ENCODE measurements around the gene KRTAP10-9. TPM values are rescaled to one million over a fixed set of nuclear protein-coding genes. Genes with fewer than 3 reads are reported as not detected.
"Not testable (repeated sequence)": the region's sequence is repeated elsewhere in the genome, so short reads cannot be mapped to it uniquely, and the experiment has no call there.

KRTAP10-9 gene
- total and polyA plus RNA-seq, 7 experiments from 2014 or later, result not detected

GRCh38 chr21:44632067-44632466 lies 5.2 kb downstream of the KRTAP10-9 start:
- Histone ChIP-seq H3K27ac (ENCODE audit: low read depth, low read length) (no peak overlapping the region), H3K4me3 (ENCODE audit: low read length) (no peak overlapping the region), H3K4me1 (ENCODE audit: control insufficient read depth in 2 of 2, insufficient read depth in 2 of 2, low read length in 2 of 2) (peaks cover 16 to 20% of the 10 kb centered on the region in 2 donors), H3K36me3 (ENCODE audit: control insufficient read depth in 2 of 3, insufficient read depth in 3 of 3, low read length in 3 of 3) (no peaks in the 10 kb centered on the region), H3K9me3 (ENCODE audit: control insufficient read depth in 2 of 3, low read length in 3 of 3) (peaks cover 0 to 25% (median 9%) of the 10 kb centered on the region in 3 experiments), H3K27me3 (ENCODE audit: control insufficient read depth in 2 of 2, insufficient read depth in 2 of 2, low read length in 2 of 2) (no peaks in the 10 kb centered on the region)
- no peak for ATAC-seq
- ChIA-PET POLR2A (no interaction called here), CTCF (interaction anchor here (0.9 kb wide), 1 partner anchor 122 kb away, joined by 3 read pairs; no protein-coding TSS in a partner anchor)
- Mint-ChIP-seq H3K27ac (peak overlapping the region in 2 of 9 donors; percentile 43 to 71), H3K4me3 (peak overlapping the region in 1 of 10 donors; percentile 45), H3K9me3 (peaks cover 13 to 55% (median 34%) of the 10 kb centered on the region in 11 donors), H3K4me1 (peaks cover 4 to 32% (median 28%) of the 10 kb centered on the region in 7 donors), H3K36me3 (peaks cover 12 to 31% (median 15%) of the 10 kb centered on the region in 5 donors), H3K27me3 (peaks cover 0 to 35% (median 0%) of the 10 kb centered on the region in 5 donors)
- no peak for DNase-seq
- intact Hi-C loops (cut with micrococcal nuclease), result loop anchor here in 1 of 2 donors (5.0 kb wide), 1 partner anchor 40 kb away; no protein-coding TSS in a partner anchor

- Histone ChIP-seq H3K36me3 (ENCODE audit: control insufficient read depth in 2 of 3, insufficient read depth in 3 of 3, low read length in 3 of 3) (no peaks in the 10 kb centered on the region), H3K4me1 (ENCODE audit: control insufficient read depth in 2 of 2, insufficient read depth in 2 of 2, low read length in 2 of 2) (no peaks in the 10 kb centered on the region), H3K27ac (ENCODE audit: low read depth, low read length) (no peak overlapping the region), H3K27me3 (ENCODE audit: control insufficient read depth in 2 of 2, insufficient read depth in 2 of 2, low read length in 2 of 2) (no peaks in the 10 kb centered on the region), H3K9me3 (ENCODE audit: control insufficient read depth in 2 of 3, low read length in 3 of 3) (peaks cover 0 to 19% (median 3%) of the 10 kb centered on the region in 3 experiments), H3K4me3 (ENCODE audit: low read length) (no peak overlapping the region)
- DNase-seq (no peak), ATAC-seq (no peak)
- H3K36me3 Mint-ChIP-seq, result peaks cover 0 to 17% (median 8%) of the 10 kb centered on the region in 5 donors
- no peak overlapping the region for H3K4me3 Mint-ChIP-seq
- H3K27me3 Mint-ChIP-seq, result peaks cover 0 to 31% (median 8%) of the 10 kb centered on the region in 5 donors
- POLR2A ChIA-PET, result no interaction called here
- intact Hi-C loops (cut with micrococcal nuclease), result no loop called here
- peaks cover 0 to 7% (median 1%) of the 10 kb centered on the region in 7 donors for H3K4me1 Mint-ChIP-seq
- H3K27ac Mint-ChIP-seq, result peak overlapping the region in 2 of 9 donors; percentile 57 to 59
- peaks cover 17 to 46% (median 26%) of the 10 kb centered on the region in 11 donors for H3K9me3 Mint-ChIP-seq
- CTCF ChIA-PET, result no interaction called here
Measured at GRCh38 chr21:44636209-44637017, 9.5 kb downstream of the KRTAP10-9 start.

GRCh38 chr21:44637018-44637850 lies 10.3 kb downstream of the KRTAP10-9 start, which contains the start of gene KRTAP10-10:
KRTAP10-10 (plus strand) TSS chr21:44637356; CDS start chr21:44637418, 62 bp downstream.
- Histone ChIP-seq H3K36me3 (ENCODE audit: control insufficient read depth in 2 of 3, insufficient read depth in 3 of 3, low read length in 3 of 3) (no peaks in the 10 kb centered on the region), H3K27me3 (ENCODE audit: control insufficient read depth in 2 of 2, insufficient read depth in 2 of 2, low read length in 2 of 2) (no peaks in the 10 kb centered on the region), H3K27ac (ENCODE audit: low read depth, low read length) (no peak within 1 kb of the TSS), H3K4me1 (ENCODE audit: control insufficient read depth in 2 of 2, insufficient read depth in 2 of 2, low read length in 2 of 2) (no peaks in the 10 kb centered on the region), H3K9me3 (ENCODE audit: control insufficient read depth in 2 of 3, low read length in 3 of 3) (peaks cover 0 to 13% (median 3%) of the 10 kb centered on the region in 3 experiments), H3K4me3 (ENCODE audit: low read length) (no peak within 1 kb of the TSS)
- intact Hi-C loops (cut with micrococcal nuclease), result no loop called here
- Mint-ChIP-seq H3K27ac (peak within 1 kb of the TSS in 2 of 9 donors; percentile 43 to 59), H3K36me3 (peaks cover 0 to 14% (median 9%) of the 10 kb centered on the region in 5 donors), H3K9me3 (peaks cover 9 to 40% (median 19%) of the 10 kb centered on the region in 11 donors), H3K4me3 (no peak within 1 kb of the TSS), H3K27me3 (peaks cover 0 to 28% (median 8%) of the 10 kb centered on the region in 5 donors), H3K4me1 (peaks cover 0 to 7% (median 0%) of the 10 kb centered on the region in 7 donors)
- ChIA-PET POLR2A (no interaction called here), CTCF (interaction anchor here (1.2 kb wide), 1 partner anchor 9 kb away, joined by 3 read pairs; the partner anchor contains the start of gene KRTAP10-11)
- DNase-seq (no peak), ATAC-seq (no peak)

- POLR2A ChIA-PET, H3K4me3 Mint-ChIP-seq, H3K4me1 Mint-ChIP-seq: not testable (repeated sequence)
Measured at GRCh38 chr21:44637851-44638348, 11.0 kb downstream of the KRTAP10-9 start.

GRCh38 chr21:44638506-44639330 lies 11.8 kb downstream of the KRTAP10-9 start:
- ATAC-seq; H3K4me3 ChIP-seq (ENCODE audit: low read length); H3K4me3 Mint-ChIP-seq; DNase-seq; H3K36me3 ChIP-seq (ENCODE audit: control insufficient read depth in 2 of 3, insufficient read depth in 3 of 3, low read length in 3 of 3); H3K27ac Mint-ChIP-seq; POLR2A ChIA-PET; H3K27ac ChIP-seq (ENCODE audit: low read depth, low read length); H3K4me1 Mint-ChIP-seq; CTCF ChIA-PET; H3K4me1 ChIP-seq (ENCODE audit: control insufficient read depth in 2 of 2, insufficient read depth in 2 of 2, low read length in 2 of 2); H3K27me3 ChIP-seq (ENCODE audit: control insufficient read depth in 2 of 2, insufficient read depth in 2 of 2, low read length in 2 of 2): not testable (repeated sequence)
- Mint-ChIP-seq H3K27me3 (peaks cover 0 to 20% (median 8%) of the 10 kb centered on the region in 5 donors), H3K9me3 (peaks cover 10 to 37% (median 17%) of the 10 kb centered on the region in 11 donors), H3K36me3 (peaks cover 0 to 15% (median 9%) of the 10 kb centered on the region in 5 donors)
- intact Hi-C loops (cut with micrococcal nuclease), result loop anchor here in 1 of 2 donors (2.0 kb wide), 1 partner anchor 48 kb away; no protein-coding TSS in a partner anchor
- H3K9me3 ChIP-seq (ENCODE audit: control insufficient read depth in 2 of 3, low read length in 3 of 3), result peaks cover 0 to 13% (median 3%) of the 10 kb centered on the region in 3 experiments

More at GRCh38 chr21:44637851-44638348, 11.0 kb downstream of the KRTAP10-9 start:
- ATAC-seq; H3K4me1 ChIP-seq (ENCODE audit: control insufficient read depth in 2 of 2, insufficient read depth in 2 of 2, low read length in 2 of 2); H3K36me3 ChIP-seq (ENCODE audit: control insufficient read depth in 2 of 3, insufficient read depth in 3 of 3, low read length in 3 of 3); H3K9me3 ChIP-seq (ENCODE audit: control insufficient read depth in 2 of 3, low read length in 3 of 3); H3K4me3 ChIP-seq (ENCODE audit: low read length); H3K27ac ChIP-seq (ENCODE audit: low read depth, low read length); H3K27me3 ChIP-seq (ENCODE audit: control insufficient read depth in 2 of 2, insufficient read depth in 2 of 2, low read length in 2 of 2); DNase-seq: not testable (repeated sequence)
- CTCF ChIA-PET, result interaction anchor here (1.2 kb wide), 1 partner anchor 9 kb away, joined by 3 read pairs; the partner anchor contains the start of gene KRTAP10-11
- intact Hi-C loops (cut with micrococcal nuclease), result loop anchor here in 1 of 2 donors (2.0 kb wide), 1 partner anchor 47 kb away; no protein-coding TSS in a partner anchor
- Mint-ChIP-seq H3K27me3 (peaks cover 0 to 26% (median 8%) of the 10 kb centered on the region in 5 donors), H3K36me3 (peaks cover 0 to 14% (median 9%) of the 10 kb centered on the region in 5 donors), H3K27ac (peak overlapping the region in 1 of 9 donors; percentile 43), H3K9me3 (peaks cover 10 to 38% (median 15%) of the 10 kb centered on the region in 11 donors)

Data from naive thymus-derived CD4-positive, alpha-beta T cell (primary cell).